NOMO-1 (cell line): ENCODE data around the gene SRL.
"Not testable (repeated sequence)": the region's sequence is repeated elsewhere in the genome, so short reads cannot be mapped to it uniquely, and the experiment has no call there.

ENCODE experiments used
- DNase-seq, 2 experiments: peaks; one replicate each; lab custom pipeline; 2025; ENCODE audit not compliant: unreplicated experiment in 2 of 2; lab: John Stamatoyannopoulos, UW

SRL gene

GRCh38 chr16:4172070-4172469, 69.8 kb downstream of the SRL start:
- DNase-seq = no peak

- DNase-seq = no peak
Observed at GRCh38 chr16:4169415-4169814, 72.5 kb downstream of the SRL start.

GRCh38 chr16:4166821-4167220, 75.1 kb downstream of the SRL start:
- DNase-seq = no peak

- peak; percentile 32 to 41 for DNase-seq
Observed at GRCh38 chr16:4160658-4161430, 81.0 kb downstream of the SRL start.

- DNase-seq = no peak
Observed at GRCh38 chr16:4159726-4160125, 82.2 kb downstream of the SRL start.

GRCh38 chr16:4158143-4159093, 83.5 kb downstream of the SRL start:
- DNase-seq = no peak

GRCh38 chr16:4157376-4157825, 84.5 kb downstream of the SRL start:
- no peak for DNase-seq

GRCh38 chr16:4156503-4156902, 85.4 kb downstream of the SRL start:
- DNase-seq = not testable (repeated sequence)

- not testable (repeated sequence) for DNase-seq
Observed at GRCh38 chr16:4153364-4153763, 88.5 kb downstream of the SRL start.

GRCh38 chr16:4152267-4152666, 89.6 kb downstream of the SRL start:
- no peak for DNase-seq

GRCh38 chr16:4147236-4147635, 94.6 kb downstream of the SRL start:
- no peak for DNase-seq

- peak; percentile 83 to 91 for DNase-seq
Observed at GRCh38 chr16:4142268-4142667, 99.6 kb downstream of the SRL start.

- no peak for DNase-seq
Observed at GRCh38 chr16:4141604-4142003, 100.3 kb downstream of the SRL start.

GRCh38 chr16:4140652-4141051, 101.2 kb downstream of the SRL start:
- DNase-seq = peak; percentile 69 to 85

GRCh38 chr16:4139968-4140367, 101.9 kb downstream of the SRL start:
- DNase-seq = no peak
